Measurements from ENCODE around the gene KHSRP. TPM values are rescaled to one million over a fixed set of nuclear protein-coding genes. Genes with fewer than 3 reads are reported as not detected.
A peak's percentile ranks its signal among the peaks of the same experiment; 100 is the strongest.

KHSRP gene
- total RNA-seq, 1 donor from 2014 or later, result 55.8 TPM

DNA sequence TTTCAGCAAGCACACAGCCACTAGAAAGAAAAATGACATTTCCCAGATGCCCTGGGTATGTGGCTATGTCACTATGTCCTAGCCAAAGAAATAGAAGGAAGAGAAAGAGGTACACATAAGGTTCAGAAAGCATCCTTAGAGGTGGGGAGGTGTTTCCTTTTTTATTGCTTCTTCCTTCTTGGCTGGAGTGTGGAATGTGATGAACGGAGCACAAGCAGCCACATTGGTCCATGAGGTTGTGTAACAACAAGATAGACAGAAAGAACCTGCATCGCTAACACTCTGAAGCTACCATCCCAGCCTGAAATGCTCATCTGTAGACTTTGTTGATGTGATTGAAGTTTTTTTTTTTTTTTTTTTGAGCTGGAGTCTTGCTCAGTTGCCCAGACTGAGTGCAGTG is 28.3 kb upstream of the KHSRP start:
- H3K36me3 ChIP-seq (ENCODE audit: control insufficient read depth, insufficient read depth, low read length), result peaks cover 1% of the 10 kb centered on the region
- DNase-seq (ENCODE audit: low read depth), result no peak
- TF ChIP-seq, protein P1, sequence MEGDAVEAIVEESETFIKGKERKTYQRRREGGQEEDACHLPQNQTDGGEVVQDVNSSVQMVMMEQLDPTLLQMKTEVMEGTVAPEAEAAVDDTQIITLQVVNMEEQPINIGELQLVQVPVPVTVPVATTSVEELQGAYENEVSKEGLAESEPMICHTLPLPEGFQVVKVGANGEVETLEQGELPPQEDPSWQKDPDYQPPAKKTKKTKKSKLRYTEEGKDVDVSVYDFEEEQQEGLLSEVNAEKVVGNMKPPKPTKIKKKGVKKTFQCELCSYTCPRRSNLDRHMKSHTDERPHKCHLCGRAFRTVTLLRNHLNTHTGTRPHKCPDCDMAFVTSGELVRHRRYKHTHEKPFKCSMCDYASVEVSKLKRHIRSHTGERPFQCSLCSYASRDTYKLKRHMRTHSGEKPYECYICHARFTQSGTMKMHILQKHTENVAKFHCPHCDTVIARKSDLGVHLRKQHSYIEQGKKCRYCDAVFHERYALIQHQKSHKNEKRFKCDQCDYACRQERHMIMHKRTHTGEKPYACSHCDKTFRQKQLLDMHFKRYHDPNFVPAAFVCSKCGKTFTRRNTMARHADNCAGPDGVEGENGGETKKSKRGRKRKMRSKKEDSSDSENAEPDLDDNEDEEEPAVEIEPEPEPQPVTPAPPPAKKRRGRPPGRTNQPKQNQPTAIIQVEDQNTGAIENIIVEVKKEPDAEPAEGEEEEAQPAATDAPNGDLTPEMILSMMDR (IDR thresholded peaks at IDR 0.05; ENCODE audit: insufficient read depth, low read length, severe bottlenecking), result no peak
- no peaks in the 10 kb centered on the region for H3K27me3 ChIP-seq (ENCODE audit: control insufficient read depth, insufficient read depth, low read length)
- H3K4me3 ChIP-seq (ENCODE audit: low read depth, low read length), result no peak overlapping the region
- FAIRE-seq, result peak; percentile 13

DNA sequence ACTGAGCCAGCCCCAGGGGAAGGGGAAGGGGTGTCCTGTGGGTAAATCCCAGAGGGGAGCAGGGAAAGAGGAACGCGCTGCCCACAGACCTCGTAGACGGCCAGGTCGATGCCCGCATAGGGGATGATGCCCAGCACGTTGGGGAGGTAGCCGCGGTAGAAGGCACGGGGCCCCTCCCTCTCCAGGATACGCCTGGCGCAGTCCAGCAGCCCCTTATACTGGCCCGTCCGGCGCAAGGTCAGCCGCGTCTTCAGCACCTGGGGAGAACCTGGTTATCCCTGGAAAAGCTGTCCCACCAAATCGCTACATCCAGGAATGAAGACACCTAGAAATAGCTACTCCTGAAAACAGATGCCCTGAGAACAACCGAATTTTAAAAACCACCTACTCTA is 27.6 kb upstream of the KHSRP start:
- DNase-seq (ENCODE audit: low read depth) (no peak), FAIRE-seq (no peak)
- TF ChIP-seq, protein P1 (IDR thresholded peaks at IDR 0.05; ENCODE audit: insufficient read depth, low read length, severe bottlenecking), result no peak
- H3K36me3 ChIP-seq (ENCODE audit: control insufficient read depth, insufficient read depth, low read length), result peaks cover 1% of the 10 kb centered on the region
- no peak overlapping the region for H3K4me3 ChIP-seq (ENCODE audit: low read depth, low read length)
- no peaks in the 10 kb centered on the region for H3K27me3 ChIP-seq (ENCODE audit: control insufficient read depth, insufficient read depth, low read length)

DNA sequence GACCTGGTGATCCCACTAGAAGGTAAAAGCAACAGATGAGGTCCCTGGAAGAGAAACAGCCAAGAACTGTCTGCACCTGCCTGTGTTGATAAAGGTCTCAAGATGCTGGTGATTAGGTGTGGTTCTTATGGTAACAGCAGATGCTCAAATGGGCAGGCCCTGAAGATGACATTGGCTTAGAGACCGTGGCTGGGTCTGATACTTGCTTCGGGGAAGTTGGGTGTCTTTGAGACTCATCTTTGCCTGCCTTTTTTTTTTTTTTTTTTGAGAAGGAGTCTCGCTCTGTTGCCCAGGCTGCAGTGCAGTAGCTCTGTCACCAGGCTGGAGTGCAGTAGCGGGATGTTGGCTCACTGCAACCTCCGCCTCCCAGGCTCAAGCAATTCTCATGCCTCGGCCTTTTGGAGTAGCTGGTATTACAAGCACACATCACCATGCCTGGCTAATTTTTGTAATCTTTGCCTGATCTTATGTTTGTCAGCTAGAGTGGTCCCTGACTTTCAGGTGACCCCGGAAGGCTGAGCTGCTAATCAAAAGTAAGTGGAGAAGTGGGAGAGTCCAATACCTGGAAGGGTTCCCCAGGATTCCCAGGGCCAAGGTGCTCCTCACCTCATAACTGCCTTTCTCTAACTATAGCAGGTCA is 27.1 kb upstream of the KHSRP start:
- DNase-seq (ENCODE audit: low read depth) (no peak), FAIRE-seq (no peak)
- H3K4me3 ChIP-seq (ENCODE audit: low read depth, low read length), result no peak overlapping the region
- H3K27me3 ChIP-seq (ENCODE audit: control insufficient read depth, insufficient read depth, low read length), result no peaks in the 10 kb centered on the region
- peaks cover 1% of the 10 kb centered on the region for H3K36me3 ChIP-seq (ENCODE audit: control insufficient read depth, insufficient read depth, low read length)
- TF ChIP-seq, protein P1 (IDR thresholded peaks at IDR 0.05; ENCODE audit: insufficient read depth, low read length, severe bottlenecking), result no peak

DNA sequence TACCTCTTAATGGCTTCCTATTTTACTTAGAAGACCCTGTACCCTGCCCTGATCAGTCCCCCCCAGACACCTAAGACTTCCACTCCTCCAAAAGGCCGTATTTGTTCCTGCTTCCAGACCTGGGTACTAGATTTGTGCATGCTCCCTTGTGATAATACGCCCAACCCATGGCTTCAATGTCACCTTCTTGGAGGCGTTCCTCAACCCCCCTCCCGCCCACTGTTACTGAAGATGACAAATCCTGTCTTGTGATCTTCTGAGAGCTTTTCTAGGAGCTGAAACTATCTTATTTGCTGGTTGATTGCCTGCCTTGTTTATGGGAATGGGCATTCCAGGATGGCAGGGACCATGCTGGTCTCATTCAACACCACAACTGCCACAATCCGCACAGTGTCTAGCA is 25.6 kb upstream of the KHSRP start:
- FAIRE-seq, result no peak
- H3K36me3 ChIP-seq (ENCODE audit: control insufficient read depth, insufficient read depth, low read length), result peaks cover 1% of the 10 kb centered on the region

DNA sequence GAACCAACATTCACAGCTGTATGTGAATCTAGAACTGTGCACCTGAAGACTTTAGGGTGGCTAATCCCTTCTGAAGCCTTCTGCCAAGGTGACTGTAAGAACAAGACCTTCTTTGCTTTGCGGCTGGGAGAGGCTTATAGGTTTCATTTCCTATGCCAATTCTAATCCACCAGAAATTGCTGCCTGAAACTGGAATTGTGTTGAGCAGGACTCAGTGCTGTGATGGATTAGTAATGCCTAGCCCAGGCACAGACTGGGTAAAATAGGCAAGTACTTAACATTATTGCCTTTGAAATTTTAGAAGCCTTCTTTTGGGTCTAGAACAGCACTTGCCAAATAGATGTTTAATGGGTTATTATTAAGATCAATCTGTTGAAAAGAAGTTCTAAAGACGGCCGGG is 23.4 kb upstream of the KHSRP start:
- TF ChIP-seq, protein P1 (IDR thresholded peaks at IDR 0.05; ENCODE audit: insufficient read depth, low read length, severe bottlenecking), result no peak
- Histone ChIP-seq H3K27me3 (ENCODE audit: control insufficient read depth, insufficient read depth, low read length) (no peaks in the 10 kb centered on the region), H3K4me3 (ENCODE audit: low read depth, low read length) (no peak overlapping the region), H3K36me3 (ENCODE audit: control insufficient read depth, insufficient read depth, low read length) (no peaks in the 10 kb centered on the region)
- FAIRE-seq, result no peak
- DNase-seq (ENCODE audit: low read depth), result no peak

More for the DNA sequence above, 25.6 kb upstream of the KHSRP start:
- no peak for DNase-seq (ENCODE audit: low read depth)
- no peaks in the 10 kb centered on the region for H3K27me3 ChIP-seq (ENCODE audit: control insufficient read depth, insufficient read depth, low read length)
- TF ChIP-seq, protein P1 (IDR thresholded peaks at IDR 0.05; ENCODE audit: insufficient read depth, low read length, severe bottlenecking), result no peak
- H3K4me3 ChIP-seq (ENCODE audit: low read depth, low read length), result no peak overlapping the region

DNA sequence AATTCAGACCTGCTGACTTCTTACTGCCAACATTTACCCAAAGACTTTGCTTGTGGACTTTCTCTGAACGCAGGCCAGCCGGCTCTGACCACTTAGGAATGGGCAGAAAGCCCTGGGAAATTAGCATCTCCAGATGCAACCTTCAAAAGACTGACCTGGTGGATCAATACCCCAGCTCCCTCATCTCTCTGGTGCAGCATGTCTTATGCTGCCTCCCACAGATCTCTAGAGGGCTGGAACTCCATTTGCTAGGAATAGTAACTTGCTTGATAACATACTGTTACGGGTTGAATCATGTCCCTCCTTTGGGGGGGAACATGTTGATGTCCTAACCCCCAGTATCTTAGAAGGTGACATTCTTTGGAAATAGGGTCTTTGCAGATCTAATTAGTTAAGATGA is 21.8 kb upstream of the KHSRP start:
- FAIRE-seq (no peak), DNase-seq (ENCODE audit: low read depth) (no peak)
- TF ChIP-seq, protein P1 (IDR thresholded peaks at IDR 0.05; ENCODE audit: insufficient read depth, low read length, severe bottlenecking), result no peak
- H3K27me3 ChIP-seq (ENCODE audit: control insufficient read depth, insufficient read depth, low read length), result no peaks in the 10 kb centered on the region
- H3K36me3 ChIP-seq (ENCODE audit: control insufficient read depth, insufficient read depth, low read length), result no peaks in the 10 kb centered on the region
- H3K4me3 ChIP-seq (ENCODE audit: low read depth, low read length), result no peak overlapping the region
